Right atrium auricular region (tissue), 2 donors: ENCODE results near the gene KHNYN. TPM values are rescaled to one million over a fixed set of nuclear protein-coding genes. Genes with fewer than 3 reads are reported as not detected.
"Not testable (repeated sequence)": the region's sequence is repeated elsewhere in the genome, so short reads cannot be mapped to it uniquely, and the experiment has no call there.

Source experiments
- DNase-seq: peaks from one replicate; pipeline ENCODE4 v3.0.0-alpha.2; 2019; ENCODE audit warnings: low spot score
- H3K27ac ChIP-seq, 2 donors: fragments of 200-600 bp; sonication (generic); 1 replicate in 1 of 2; 2 replicates in 1 of 2; pipeline ENCODE4 v1.5.1; 2016 to 2019
- H3K27me3 ChIP-seq, 2 donors: fragments of 200-600 bp; sonication (generic); one replicate each; pipeline versions ENCODE4 v1.5.1 to v1.6.0; 2017 to 2019
- H3K36me3 ChIP-seq: fragments of 200-600 bp; sonication (generic); one replicate; pipeline ENCODE4 v1.5.1; 2016
- H3K4me1 ChIP-seq, 2 donors: fragments of 200-600 bp; sonication (generic); one replicate each; pipeline versions ENCODE4 v1.5.1 to v1.6.0; 2017 to 2019
- H3K4me3 ChIP-seq, 2 donors: fragments of 200-600 bp; sonication (generic); 1 replicate in 1 of 2; 2 replicates in 1 of 2; pipeline ENCODE4 v1.5.1; 2017 to 2019; ENCODE audit warnings: mild to moderate bottlenecking in 1 of 2, moderate library complexity in 1 of 2
- H3K9me3 ChIP-seq, 2 donors: fragments of 200-600 bp; sonication (generic); one replicate each; pipeline ENCODE4 v1.5.1; 2019
- total RNA-seq, 2 donors: library from RNA; depleted of rRNA; stranded (reverse); fragments of >200 nt; gene quantifications; one replicate each; pipeline ENCODE4 v1.1.0, GENCODE V29; 2016
- TF ChIP-seq, protein P1 (sequence below), 2 donors: fragments of 200-600 bp; sonication (generic); IDR thresholded peaks; one replicate each; pipeline ENCODE4 v1.5.1; 2019; ENCODE audit warnings: antibody characterized with exemption in 2 of 2

The KHNYN gene
- total RNA-seq, 2 donors from 2014 or later: 16.3 to 23.0 TPM

DNA sequence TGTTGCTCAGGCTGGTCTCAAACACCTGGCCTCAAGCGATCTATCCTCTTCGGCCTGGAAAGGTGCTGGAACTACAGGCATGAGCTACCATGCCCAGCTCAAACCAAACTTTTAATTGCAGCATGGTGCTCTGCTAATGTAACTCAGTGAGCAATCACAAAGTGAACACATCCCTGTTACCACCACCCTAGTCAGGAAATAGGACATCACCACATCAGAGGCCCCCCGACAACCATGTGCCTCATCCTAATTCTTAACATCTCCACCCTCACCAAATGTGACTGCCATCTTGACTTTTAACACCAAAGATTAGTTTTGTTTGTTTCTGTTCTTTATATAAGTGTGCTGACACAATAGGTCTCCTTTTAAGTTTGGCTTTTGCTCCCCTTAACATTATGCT lies 35.6 kb downstream of the KHNYN start:
- TF ChIP-seq, protein P1, sequence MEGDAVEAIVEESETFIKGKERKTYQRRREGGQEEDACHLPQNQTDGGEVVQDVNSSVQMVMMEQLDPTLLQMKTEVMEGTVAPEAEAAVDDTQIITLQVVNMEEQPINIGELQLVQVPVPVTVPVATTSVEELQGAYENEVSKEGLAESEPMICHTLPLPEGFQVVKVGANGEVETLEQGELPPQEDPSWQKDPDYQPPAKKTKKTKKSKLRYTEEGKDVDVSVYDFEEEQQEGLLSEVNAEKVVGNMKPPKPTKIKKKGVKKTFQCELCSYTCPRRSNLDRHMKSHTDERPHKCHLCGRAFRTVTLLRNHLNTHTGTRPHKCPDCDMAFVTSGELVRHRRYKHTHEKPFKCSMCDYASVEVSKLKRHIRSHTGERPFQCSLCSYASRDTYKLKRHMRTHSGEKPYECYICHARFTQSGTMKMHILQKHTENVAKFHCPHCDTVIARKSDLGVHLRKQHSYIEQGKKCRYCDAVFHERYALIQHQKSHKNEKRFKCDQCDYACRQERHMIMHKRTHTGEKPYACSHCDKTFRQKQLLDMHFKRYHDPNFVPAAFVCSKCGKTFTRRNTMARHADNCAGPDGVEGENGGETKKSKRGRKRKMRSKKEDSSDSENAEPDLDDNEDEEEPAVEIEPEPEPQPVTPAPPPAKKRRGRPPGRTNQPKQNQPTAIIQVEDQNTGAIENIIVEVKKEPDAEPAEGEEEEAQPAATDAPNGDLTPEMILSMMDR (IDR thresholded peaks at IDR 0.05): no peak
- no peaks in the 10 kb centered on the region for H3K4me1 ChIP-seq
- no peak overlapping the region for H3K27ac ChIP-seq
- no peaks in the 10 kb centered on the region for H3K9me3 ChIP-seq
- H3K27me3 ChIP-seq: no peaks in the 10 kb centered on the region
- H3K36me3 ChIP-seq: no peaks in the 10 kb centered on the region
- no peak for DNase-seq
- no peak overlapping the region for H3K4me3 ChIP-seq

DNA sequence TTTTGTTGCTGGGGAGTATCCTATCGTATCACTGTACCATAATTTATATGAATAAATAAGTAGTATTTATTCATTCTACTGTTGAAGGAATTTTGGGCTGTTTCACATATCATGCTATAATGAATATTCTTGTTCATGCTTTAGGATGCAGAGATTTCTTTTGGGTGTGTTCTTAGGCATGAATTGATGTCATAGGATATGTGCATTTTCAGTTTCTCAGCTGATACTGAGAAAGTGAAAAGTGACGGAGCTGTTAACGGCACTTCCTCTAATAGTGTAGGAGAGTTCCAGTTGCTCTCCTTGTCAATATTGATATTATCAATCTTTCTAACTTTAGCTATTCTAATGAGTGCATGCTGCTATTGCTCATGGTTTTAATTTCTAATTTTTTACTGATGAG lies 36.1 kb downstream of the KHNYN start:
- TF ChIP-seq, protein P1 (IDR thresholded peaks at IDR 0.05): no peak

DNA sequence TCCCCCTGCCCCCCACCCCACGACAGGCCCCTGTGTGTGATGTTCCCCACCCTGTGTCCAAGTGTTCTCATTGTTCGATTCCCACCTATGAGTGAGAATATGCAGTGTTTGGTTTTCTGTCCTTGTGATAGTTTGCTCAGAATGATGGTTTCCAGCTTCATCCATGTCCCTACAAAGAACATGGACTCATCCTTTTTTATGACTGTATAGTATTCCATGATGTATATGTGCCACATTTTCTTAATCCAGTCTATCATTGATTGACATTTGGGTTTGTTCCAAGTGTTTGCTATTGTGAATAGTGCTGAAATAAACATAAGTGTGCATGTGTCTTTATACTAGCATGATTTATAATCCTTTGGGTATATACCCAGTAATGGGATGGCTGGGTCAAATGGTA lies 40.7 kb downstream of the KHNYN start:
- H3K27ac ChIP-seq: not testable (repeated sequence)

More for the DNA sequence above, 36.1 kb downstream of the KHNYN start:
- H3K36me3 ChIP-seq: no peaks in the 10 kb centered on the region
- no peak for DNase-seq
- H3K27ac ChIP-seq: no peak overlapping the region
- H3K4me1 ChIP-seq: no peaks in the 10 kb centered on the region
- no peak overlapping the region for H3K4me3 ChIP-seq
- H3K27me3 ChIP-seq: no peaks in the 10 kb centered on the region
- H3K9me3 ChIP-seq: no peaks in the 10 kb centered on the region

DNA sequence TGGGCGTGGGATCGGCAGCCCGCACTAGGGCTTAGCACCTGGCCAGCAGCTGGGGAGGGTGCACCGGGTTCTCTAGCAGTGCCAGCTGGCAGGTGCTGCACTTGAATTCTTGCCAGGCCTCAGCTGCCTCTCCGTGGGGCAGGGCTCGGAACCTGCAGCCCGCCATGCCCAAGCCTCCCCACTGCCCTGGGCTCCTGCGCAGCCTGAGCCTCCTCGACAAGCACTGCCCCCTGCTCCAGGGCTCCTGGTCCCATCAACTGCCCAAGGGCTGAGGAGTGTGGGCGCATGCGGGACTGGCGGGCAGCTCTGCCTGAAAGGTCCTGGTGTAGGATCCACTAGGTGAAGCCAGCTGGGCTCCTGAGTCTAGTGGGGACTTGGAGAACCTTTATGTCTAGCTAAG lies 43.5 kb downstream of the KHNYN start:
- TF ChIP-seq, protein P1 (IDR thresholded peaks at IDR 0.05): no peak
- Histone ChIP-seq H3K4me1 (no peaks in the 10 kb centered on the region), H3K9me3 (no peaks in the 10 kb centered on the region), H3K27me3 (no peaks in the 10 kb centered on the region), H3K27ac (no peak overlapping the region), H3K4me3 (no peak overlapping the region), H3K36me3 (no peaks in the 10 kb centered on the region)
- no peak for DNase-seq

More for the DNA sequence above, 40.7 kb downstream of the KHNYN start:
- H3K27me3 ChIP-seq, H3K4me1 ChIP-seq, DNase-seq, H3K4me3 ChIP-seq, H3K36me3 ChIP-seq, H3K9me3 ChIP-seq: not testable (repeated sequence)

DNA sequence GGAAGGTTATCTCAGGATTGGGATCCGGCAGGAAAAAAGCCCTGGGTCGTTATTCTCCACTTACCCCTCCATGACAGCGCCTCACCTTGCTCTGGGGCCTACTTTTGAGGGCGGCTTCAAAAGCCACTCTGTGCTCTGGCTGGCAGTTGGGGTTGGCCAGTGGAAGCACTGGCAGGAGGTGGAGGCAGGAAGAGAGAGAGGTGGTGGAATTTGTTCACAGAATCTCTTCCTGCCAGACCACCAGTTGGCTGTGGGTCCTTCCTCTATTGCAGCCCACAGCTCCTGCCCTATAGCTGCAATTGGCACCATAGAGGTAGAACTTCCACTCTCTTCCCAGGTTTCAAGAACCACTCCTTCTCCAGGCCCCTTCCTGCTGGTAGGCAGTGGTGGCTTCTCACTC lies 45.5 kb downstream of the KHNYN start:
- DNase-seq: no peak
- no peaks in the 10 kb centered on the region for H3K9me3 ChIP-seq
- no peak overlapping the region for H3K27ac ChIP-seq
- H3K36me3 ChIP-seq: no peaks in the 10 kb centered on the region
- H3K4me3 ChIP-seq: no peak overlapping the region
- TF ChIP-seq, protein P1 (IDR thresholded peaks at IDR 0.05): no peak
- H3K27me3 ChIP-seq: no peaks in the 10 kb centered on the region
- H3K4me1 ChIP-seq: no peaks in the 10 kb centered on the region

DNA sequence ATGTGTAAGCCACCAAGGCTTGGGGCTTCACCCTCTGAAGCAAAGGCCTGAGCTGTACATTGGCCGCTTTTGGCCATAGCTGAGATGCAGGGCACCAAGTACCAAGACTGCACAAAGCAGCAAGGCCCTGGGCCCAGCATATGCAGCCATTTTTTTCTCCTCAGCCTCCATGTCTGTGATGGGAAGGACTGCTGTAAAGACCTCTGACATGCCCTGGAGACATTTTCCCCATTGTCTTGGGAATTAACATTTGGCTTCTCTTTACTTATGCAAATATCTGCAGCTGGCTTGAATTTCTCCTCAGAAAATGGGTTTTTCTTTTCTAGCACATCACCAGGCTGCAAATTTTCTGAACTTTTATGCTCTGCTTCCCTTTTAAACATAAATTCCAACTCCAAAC lies 50.2 kb downstream of the KHNYN start:
- DNase-seq, H3K4me1 ChIP-seq: not testable (repeated sequence)

DNA sequence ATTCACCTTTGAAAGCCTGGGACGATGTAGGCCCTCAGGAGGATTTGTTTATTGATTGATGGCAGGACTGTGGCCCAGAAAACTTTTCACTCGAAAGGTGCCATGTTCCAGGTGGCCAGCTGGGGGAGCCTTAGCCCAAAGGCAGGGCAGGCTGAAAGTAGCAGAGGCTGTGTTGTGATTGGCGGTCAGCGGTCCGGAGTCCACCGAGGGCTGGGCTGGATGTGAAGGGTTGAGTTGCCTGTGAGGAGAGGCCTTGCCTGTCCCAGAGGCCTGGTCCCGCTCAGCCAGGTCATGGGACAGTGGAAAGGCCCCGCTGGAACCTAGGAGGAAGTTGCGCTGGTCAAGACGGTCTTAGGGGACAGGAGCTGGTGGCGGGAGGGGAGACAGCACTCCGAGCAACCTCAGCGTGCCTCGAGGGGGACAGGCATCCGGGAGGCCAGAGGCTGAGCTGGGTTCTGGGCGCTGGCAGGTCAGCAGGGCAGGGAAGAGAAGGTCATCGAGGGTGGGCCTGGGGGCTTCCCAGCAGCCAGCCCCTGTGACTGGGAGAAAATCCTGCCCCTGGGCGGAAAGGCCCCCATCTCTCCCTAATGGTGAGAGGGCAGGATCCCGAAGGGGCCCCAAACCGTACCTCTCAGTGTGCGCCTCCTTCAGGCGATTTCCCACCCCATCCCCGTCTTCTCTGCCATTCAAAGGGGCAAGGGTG lies 52.0 kb downstream of the KHNYN start:
- DNase-seq: no peak
- H3K4me3 ChIP-seq: no peak overlapping the region
- no peak overlapping the region for H3K27ac ChIP-seq
- H3K9me3 ChIP-seq: no peaks in the 10 kb centered on the region
- H3K4me1 ChIP-seq: no peaks in the 10 kb centered on the region
- TF ChIP-seq, protein P1 (IDR thresholded peaks at IDR 0.05): peak in 1 of 2 donors; percentile 56
- H3K27me3 ChIP-seq: no peaks in the 10 kb centered on the region
- no peaks in the 10 kb centered on the region for H3K36me3 ChIP-seq

More for the DNA sequence above, 50.2 kb downstream of the KHNYN start:
- H3K27me3 ChIP-seq, H3K9me3 ChIP-seq, H3K27ac ChIP-seq, H3K36me3 ChIP-seq, H3K4me3 ChIP-seq: not testable (repeated sequence)

DNA sequence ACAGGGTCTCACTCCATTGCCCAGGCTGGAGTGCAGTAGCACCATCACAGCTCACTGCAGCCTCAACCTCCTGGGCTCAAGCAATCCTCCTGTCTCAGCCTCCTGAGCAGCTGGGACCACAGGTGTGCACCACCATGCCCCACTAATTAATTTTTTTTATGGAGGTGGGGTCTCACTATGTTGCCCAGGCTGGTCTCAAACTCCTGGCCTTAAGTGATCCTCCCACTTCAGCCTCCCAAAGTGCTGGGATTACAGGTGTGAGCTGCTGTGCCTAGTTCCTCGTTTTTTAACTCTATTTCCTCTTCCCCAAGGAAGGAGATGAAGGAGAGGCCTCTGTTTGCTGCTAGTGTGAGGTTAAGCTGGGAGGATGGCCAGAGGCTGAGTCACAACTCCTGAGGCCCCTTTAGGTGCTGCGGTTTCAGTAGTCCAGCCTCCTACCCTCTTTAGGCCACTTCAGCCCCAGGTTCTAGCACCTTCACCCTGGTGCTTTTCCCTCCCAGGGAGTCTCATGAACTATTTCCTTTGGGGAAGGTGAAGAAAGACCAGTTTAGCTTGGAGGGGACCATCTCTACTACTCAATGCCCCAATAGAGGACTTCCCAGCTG lies 53.0 kb downstream of the KHNYN start:
- H3K36me3 ChIP-seq, H3K27me3 ChIP-seq: not testable (repeated sequence)

More for the DNA sequence above, 53.0 kb downstream of the KHNYN start:
- H3K4me3 ChIP-seq, H3K4me1 ChIP-seq, DNase-seq, H3K9me3 ChIP-seq, H3K27ac ChIP-seq: not testable (repeated sequence)
